SK-N-MC (cell line): ENCODE data around the gene SRP9.

ENCODE experiments used
- EZH2 ChIP-seq: fragments of 200-600 bp; sonication (generic); IDR thresholded peaks from one replicate; pipeline ENCODE4 v1.6.1; 2017; ENCODE audit warnings: antibody characterized with exemption
- FOXP2 ChIP-seq: optimal IDR thresholded peaks from 2 replicates; pipeline ENCODE3; 2011; ENCODE audit warnings: mild to moderate bottlenecking, moderate library complexity; ENCODE audit not compliant: insufficient read depth; ENCODE audit errors: extremely low read length, control extremely low read depth
- POLR2AphosphoS5 ChIP-seq: IDR thresholded peaks from 2 replicates; pipeline ENCODE4 v1.6.1; 2012; ENCODE audit warnings: mild to moderate bottlenecking, low read depth, low read length, borderline replicate concordance

DNA sequence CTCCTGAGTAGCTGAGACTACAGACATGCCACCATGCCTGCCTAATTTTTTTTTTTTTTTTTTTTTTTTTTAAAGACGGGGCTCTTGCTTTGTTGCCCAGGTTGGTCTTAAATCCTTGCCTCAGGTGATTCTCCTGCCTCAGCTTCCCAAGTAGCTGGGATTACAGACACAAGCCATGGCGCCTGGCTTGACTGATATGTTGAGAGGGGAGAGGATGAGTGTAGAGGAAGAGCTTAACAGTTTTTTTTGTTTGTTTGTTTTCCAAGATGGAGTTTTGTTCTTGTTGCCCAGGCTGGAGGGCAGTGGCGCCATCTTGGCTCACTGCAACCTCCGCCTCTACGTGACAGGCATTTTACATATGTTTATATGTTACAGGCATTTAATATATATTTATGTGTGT lies 2.5 kb downstream of the SRP9 start:
- TF ChIP-seq EZH2, result no peak
- TF ChIP-seq POLR2AphosphoS5, result no peak
- no peak for TF ChIP-seq FOXP2
